ENCODE data around the gene CD300LB. TPM values are rescaled to one million over a fixed set of nuclear protein-coding genes. Genes with fewer than 3 reads are reported as not detected.
A peak's percentile ranks its signal among the peaks of the same experiment; 100 is the strongest.

Gene CD300LB
- total RNA-seq, 2 donors from 2014 or later, result not detected

- H3K36me3 ChIP-seq (ENCODE audit: control insufficient read depth, insufficient read depth, low read length), result no peaks in the 10 kb centered on the region
- no peak overlapping the region for H3K27ac ChIP-seq (ENCODE audit: low read depth, low read length)
- TF ChIP-seq, protein P1, sequence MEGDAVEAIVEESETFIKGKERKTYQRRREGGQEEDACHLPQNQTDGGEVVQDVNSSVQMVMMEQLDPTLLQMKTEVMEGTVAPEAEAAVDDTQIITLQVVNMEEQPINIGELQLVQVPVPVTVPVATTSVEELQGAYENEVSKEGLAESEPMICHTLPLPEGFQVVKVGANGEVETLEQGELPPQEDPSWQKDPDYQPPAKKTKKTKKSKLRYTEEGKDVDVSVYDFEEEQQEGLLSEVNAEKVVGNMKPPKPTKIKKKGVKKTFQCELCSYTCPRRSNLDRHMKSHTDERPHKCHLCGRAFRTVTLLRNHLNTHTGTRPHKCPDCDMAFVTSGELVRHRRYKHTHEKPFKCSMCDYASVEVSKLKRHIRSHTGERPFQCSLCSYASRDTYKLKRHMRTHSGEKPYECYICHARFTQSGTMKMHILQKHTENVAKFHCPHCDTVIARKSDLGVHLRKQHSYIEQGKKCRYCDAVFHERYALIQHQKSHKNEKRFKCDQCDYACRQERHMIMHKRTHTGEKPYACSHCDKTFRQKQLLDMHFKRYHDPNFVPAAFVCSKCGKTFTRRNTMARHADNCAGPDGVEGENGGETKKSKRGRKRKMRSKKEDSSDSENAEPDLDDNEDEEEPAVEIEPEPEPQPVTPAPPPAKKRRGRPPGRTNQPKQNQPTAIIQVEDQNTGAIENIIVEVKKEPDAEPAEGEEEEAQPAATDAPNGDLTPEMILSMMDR (conservative IDR thresholded peaks at IDR 0.05), result no peak
- Mint-ChIP-seq H3K9me3 (peaks cover 8% of the 10 kb centered on the region), H3K27ac (no peak overlapping the region), H3K36me3 (ENCODE audit: low read depth) (no peaks in the 10 kb centered on the region), H3K4me1 (no peaks in the 10 kb centered on the region), H3K27me3 (ENCODE audit: insufficient read depth) (peaks cover 45% of the 10 kb centered on the region), H3K4me3 (no peak overlapping the region)
- H3K4me3 ChIP-seq (ENCODE audit: low read length), result no peak overlapping the region
- H3K9ac ChIP-seq (ENCODE audit: extremely low read depth, low read length, poor library complexity, severe bottlenecking), result no peak overlapping the region
- DNase-seq, result peak; percentile 28
- H3K9me3 ChIP-seq (ENCODE audit: control insufficient read depth, low read length), result no peaks in the 10 kb centered on the region
- 91 to 96% methylated on average over 13 to 14 of the region's 14 CpGs for whole genome bisulfite sequencing, 2 experiments (ENCODE audit: insufficient coverage in 1 of 2, insufficient read length in 1 of 2)
- no peaks in the 10 kb centered on the region for H3K4me1 ChIP-seq (ENCODE audit: control insufficient read depth, insufficient read depth, low read length)
- peaks cover 5% of the 10 kb centered on the region for H3K27me3 ChIP-seq (ENCODE audit: control insufficient read depth, insufficient read depth, low read length, poor library complexity, severe bottlenecking)
Observed at GRCh38 chr17:74525781-74526288, 5.4 kb downstream of the CD300LB start.

- Histone ChIP-seq H3K36me3 (ENCODE audit: control insufficient read depth, insufficient read depth, low read length) (no peaks in the 10 kb centered on the region), H3K9me3 (ENCODE audit: control insufficient read depth, low read length) (no peaks in the 10 kb centered on the region), H3K9ac (ENCODE audit: extremely low read depth, low read length, poor library complexity, severe bottlenecking) (no peak overlapping the region), H3K27me3 (ENCODE audit: control insufficient read depth, insufficient read depth, low read length, poor library complexity, severe bottlenecking) (peaks cover 5% of the 10 kb centered on the region), H3K27ac (ENCODE audit: low read depth, low read length) (no peak overlapping the region), H3K4me3 (ENCODE audit: low read length) (no peak overlapping the region), H3K4me1 (ENCODE audit: control insufficient read depth, insufficient read depth, low read length) (no peaks in the 10 kb centered on the region)
- no peak for DNase-seq
- Mint-ChIP-seq H3K4me1 (no peaks in the 10 kb centered on the region), H3K4me3 (no peak overlapping the region), H3K9me3 (peaks cover 8% of the 10 kb centered on the region), H3K36me3 (ENCODE audit: low read depth) (no peaks in the 10 kb centered on the region), H3K27ac (no peak overlapping the region), H3K27me3 (ENCODE audit: insufficient read depth) (peaks cover 44% of the 10 kb centered on the region)
- TF ChIP-seq, protein P1 (conservative IDR thresholded peaks at IDR 0.05), result no peak
- WGBS, 2 experiments (ENCODE audit: insufficient coverage in 1 of 2, insufficient read length in 1 of 2), result 80 to 100% methylated on average over 1 of the region's 1 CpG
Observed at GRCh38 chr17:74525465-74525725, 5.9 kb downstream of the CD300LB start.

DNA sequence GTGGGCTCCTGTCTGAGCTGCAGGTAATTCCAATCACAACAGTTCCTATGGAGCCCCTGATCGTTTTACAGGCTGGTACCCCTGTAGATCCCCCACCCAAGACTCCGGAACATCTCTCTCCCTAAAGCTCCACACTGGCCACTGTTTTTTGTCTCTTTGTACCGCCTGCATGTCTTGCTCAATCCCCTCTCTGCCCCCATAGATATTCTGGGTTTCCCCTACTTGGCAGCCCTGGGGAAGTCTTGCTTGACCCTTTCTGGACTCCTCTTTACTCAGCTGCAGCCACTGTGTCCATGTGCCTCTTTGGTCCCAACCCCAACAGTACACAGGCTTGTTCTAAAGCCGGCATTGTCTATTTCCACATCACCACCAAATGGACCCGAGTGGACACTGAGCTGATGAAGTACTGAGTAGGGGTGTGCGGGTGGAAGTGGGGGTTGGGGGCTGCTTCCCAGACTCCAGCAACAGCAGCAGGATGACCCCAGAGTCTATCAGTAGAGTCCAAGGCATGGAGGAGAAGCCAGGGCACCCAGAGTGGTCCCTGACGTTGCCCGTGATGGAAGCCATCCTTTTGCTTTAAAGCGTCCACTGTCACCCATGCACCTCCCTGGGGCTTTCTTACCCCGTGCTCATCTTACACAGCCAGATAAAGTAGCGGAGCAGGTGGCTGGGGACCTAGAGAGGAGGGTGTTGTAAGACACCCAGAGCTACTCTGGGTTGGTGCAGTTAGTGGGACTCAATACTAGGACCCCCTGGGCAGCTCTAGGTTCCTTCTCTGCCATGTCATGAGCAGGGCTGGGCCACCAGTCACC, 6.4 kb downstream of the CD300LB start:
- WGBS, 2 experiments (ENCODE audit: insufficient coverage in 1 of 2, insufficient read length in 1 of 2), result 83 to 90% methylated on average over 6 to 11 of the region's 11 CpGs
- Histone ChIP-seq H3K27me3 (ENCODE audit: control insufficient read depth, insufficient read depth, low read length, poor library complexity, severe bottlenecking) (peaks cover 5% of the 10 kb centered on the region), H3K9me3 (ENCODE audit: control insufficient read depth, low read length) (no peaks in the 10 kb centered on the region), H3K27ac (ENCODE audit: low read depth, low read length) (no peak overlapping the region), H3K9ac (ENCODE audit: extremely low read depth, low read length, poor library complexity, severe bottlenecking) (no peak overlapping the region), H3K4me3 (ENCODE audit: low read length) (no peak overlapping the region), H3K4me1 (ENCODE audit: control insufficient read depth, insufficient read depth, low read length) (no peaks in the 10 kb centered on the region), H3K36me3 (ENCODE audit: control insufficient read depth, insufficient read depth, low read length) (no peaks in the 10 kb centered on the region)
- no peaks in the 10 kb centered on the region for H3K4me1 Mint-ChIP-seq
- TF ChIP-seq, protein P1 (conservative IDR thresholded peaks at IDR 0.05), result no peak
- no peak overlapping the region for H3K4me3 Mint-ChIP-seq
- DNase-seq, result peak; percentile 23
- no peak overlapping the region for H3K27ac Mint-ChIP-seq
- H3K36me3 Mint-ChIP-seq (ENCODE audit: low read depth), result no peaks in the 10 kb centered on the region
- H3K27me3 Mint-ChIP-seq (ENCODE audit: insufficient read depth), result peaks cover 39% of the 10 kb centered on the region
- peaks cover 8% of the 10 kb centered on the region for H3K9me3 Mint-ChIP-seq

All from endodermal cell (in vitro differentiated cells).